DMS153 (cell line): ENCODE results near the gene ADARB1.
"Not testable (repeated sequence)": the region's sequence is repeated elsewhere in the genome, so short reads cannot be mapped to it uniquely, and the experiment has no call there.

Experiments used
- DNase-seq: peaks from one replicate; lab custom pipeline; 2025; lab: John Stamatoyannopoulos, UW

The ADARB1 gene

DNA sequence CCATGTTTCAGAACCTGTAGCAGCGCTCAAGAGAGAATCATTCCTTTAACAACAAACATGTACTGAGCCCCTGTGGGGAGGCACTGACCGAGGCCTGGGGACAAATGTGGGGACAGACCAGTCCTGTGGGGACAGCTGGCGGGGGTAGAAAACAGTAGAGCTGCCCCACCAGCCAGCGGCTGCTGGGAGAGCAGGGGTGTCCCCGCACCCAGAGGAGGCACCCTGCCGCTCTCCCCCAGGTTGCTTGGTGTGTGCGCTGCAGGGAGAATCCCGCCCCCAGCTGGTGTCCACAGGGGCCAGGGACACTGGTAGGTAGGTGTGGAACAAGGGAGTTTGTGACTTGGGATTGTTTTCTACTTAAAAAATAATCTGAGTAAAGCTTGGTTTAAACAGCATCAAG lies 62.1 kb downstream of the ADARB1 start:
- DNase-seq = no peak

DNA sequence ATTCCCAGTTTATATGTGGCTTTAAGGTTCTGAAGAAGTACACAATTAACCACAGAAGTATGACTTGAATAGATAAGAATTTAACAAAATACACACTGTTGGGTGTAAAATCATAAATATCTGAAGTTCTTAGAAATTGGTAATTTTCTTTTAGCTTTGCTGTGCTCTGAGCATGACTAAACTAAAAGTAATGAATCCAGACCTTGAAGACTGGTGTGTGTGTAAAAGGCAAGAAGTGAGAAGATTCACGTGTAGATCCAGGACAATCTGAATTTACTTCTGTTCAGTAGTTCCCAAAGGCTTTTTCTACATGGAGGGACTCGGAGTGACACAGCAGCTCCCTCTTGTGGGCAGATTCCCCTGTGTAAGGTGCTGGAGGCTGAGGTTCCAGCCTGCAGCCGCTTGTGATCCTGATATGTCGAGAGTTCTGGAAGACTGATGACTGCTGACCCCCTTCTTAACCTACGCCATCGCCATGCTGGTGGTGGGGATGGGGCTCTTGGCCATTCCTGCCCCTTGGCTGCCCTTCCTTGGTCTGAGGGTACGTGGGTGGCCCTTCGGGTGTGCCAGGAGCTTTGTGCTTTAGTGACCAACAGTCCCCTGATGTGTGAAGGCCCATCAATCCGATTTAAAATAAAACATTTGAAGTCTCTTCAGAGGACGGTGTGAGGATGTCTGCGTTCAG lies 62.7 kb downstream of the ADARB1 start:
- peak; percentile 28 for DNase-seq

DNA sequence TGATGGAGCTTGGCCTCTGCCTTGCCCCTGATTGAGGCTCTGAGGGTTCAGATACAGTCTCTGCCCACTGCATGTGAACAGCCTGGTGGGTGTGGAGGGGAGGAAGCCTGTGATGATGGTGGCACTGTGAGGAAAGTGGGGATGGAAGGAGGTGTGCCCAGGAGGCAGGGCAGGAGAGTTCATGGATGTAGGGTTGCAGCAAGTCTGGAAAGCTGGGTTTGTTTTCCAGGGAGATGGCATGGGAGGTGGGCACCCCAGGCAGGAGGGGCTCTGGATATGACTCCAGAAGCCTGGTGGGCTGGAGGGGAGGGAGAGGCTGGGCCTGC lies 63.2 kb downstream of the ADARB1 start:
- DNase-seq = no peak

DNA sequence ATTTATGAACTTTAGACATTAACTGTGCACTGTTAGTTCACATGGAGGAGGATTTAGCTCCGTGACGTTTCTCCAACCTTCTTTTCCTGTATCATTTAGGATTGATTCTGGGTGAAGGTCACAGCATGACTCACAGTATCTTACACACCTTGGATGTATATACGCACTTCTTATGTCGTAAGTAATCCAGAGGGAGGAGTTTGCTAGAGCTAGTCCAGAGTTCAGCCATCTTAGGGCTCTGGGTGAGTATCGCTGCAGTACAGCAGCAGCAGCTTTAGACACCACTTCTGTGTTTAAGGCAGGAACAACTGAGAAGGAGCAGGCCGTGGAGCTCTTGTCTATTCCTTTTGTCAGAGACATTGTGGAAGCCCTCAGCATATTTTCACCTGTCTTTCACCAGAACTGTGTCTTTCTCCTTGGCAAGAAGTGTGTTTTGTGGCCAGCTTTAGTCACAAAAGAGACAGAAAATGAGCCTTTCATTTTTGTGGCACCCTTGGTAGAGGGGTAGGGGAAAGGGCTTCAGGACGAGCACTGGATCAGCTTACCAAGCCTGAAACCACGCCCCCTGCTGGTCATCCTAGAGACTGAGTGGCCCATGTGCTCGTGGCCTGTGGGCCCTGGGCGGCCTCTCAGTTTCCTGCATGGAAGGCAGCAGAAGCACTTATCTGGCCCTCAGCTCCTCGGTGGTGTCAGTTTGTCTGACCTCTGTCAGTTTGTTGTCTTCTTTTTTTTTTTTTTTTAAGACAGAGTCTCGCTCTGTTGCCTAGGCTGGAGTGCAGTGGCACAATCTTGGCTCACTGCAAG lies 64.0 kb downstream of the ADARB1 start:
- DNase-seq = peak; percentile 20

DNA sequence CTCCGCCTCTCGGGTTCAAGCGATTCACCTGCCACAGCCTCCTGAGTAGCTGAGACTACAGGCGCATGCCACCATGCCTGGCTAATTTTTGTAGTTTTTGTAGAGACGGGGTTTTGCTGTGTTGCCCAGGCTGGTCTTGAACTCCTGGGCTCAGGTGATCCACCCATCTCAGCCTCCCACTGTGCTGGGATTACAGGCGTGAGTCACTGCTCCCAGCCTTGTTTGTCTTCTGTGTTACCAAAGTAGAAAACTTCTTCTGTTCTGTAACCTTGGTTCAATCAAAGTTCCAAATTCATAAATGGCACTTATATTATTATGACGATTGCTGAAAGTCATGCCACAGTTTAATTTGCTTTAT lies 64.6 kb downstream of the ADARB1 start:
- DNase-seq = not testable (repeated sequence)

DNA sequence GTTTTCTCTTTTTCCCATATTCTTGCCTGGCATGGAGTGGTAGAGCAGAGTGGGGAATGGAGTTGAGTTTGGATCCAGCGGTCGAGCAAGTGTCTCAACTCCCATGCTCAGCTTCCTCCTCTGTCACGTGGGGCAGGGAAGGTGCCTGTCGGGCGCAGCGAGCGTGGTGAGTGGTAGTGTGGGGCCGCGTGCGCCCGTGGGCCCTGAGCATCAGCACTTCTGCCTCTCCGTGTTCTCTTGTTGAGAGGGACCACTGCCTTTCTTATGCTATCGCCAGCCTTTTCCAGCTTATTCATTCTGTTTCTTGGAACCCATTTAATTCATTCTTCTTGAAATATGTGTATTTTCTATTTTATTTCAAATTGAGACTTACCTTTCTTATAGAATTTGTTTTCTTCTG lies 65.1 kb downstream of the ADARB1 start:
- no peak for DNase-seq

DNA sequence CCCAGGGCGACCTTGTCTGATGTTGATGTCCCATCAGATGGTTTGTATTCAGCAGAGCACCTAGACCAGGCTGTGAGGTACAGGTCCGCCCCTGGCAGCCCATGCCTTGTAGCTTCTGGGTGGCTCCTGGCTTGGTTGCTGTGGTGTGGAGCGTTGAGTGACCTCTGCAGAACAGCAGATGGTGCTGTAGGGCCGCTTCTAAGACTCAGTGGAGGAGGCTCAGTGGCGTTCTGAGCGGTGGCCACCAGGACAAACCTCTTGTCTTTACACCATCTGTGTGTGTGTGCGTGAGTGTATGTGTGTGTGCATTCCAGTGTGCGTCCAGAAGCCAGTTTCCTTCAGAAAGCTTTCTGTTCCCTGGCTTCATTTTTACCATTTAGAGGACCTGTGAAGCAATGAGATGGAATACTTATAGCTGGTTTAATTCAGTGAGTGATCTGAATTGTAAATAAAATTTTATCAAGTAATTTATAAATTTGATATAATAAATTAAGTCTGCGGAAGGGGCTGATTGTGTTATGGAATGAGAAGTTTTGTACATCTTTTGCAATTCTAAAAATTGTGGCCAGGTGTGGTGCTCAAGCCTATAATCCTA lies 66.1 kb downstream of the ADARB1 start:
- DNase-seq = peak; percentile 73

DNA sequence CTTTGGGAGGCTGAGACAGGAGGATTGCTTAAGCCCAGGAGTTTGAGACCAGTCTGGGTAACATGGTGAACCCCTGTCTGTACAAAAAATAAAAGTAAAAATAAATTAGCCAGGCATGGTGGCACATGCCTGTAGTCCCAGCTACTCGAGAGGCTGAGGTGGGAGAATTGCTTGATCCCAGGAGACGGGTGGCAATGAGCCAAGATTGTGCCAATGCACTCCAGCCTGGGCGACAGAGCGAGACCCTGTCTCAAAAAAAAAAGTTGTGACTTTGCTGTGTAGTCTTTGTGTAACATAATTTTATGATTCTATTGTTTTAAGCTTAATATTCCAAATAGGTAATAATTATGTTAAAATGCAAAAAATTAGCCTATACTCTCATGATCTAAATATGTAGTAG lies 66.6 kb downstream of the ADARB1 start:
- DNase-seq = not testable (repeated sequence)

DNA sequence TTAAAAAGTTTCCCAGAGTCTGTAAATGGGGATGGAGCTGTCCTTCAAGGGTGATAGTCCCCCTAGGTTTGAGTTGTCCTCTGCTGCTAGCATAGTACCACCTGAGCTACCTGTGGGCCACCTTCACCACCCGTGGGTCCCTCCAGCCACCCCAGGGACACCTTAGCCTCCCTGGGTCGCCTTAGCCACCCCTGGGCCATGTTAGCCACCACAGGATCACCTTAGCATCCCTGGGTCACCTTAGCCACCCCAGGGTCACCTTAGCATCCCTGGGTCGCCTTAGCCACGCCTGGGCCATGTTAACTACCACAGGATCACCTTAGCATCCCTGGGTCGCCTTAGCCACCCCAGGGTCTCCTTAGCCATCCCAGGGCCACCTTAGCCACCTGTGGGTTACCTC lies 67.1 kb downstream of the ADARB1 start:
- DNase-seq = no peak

DNA sequence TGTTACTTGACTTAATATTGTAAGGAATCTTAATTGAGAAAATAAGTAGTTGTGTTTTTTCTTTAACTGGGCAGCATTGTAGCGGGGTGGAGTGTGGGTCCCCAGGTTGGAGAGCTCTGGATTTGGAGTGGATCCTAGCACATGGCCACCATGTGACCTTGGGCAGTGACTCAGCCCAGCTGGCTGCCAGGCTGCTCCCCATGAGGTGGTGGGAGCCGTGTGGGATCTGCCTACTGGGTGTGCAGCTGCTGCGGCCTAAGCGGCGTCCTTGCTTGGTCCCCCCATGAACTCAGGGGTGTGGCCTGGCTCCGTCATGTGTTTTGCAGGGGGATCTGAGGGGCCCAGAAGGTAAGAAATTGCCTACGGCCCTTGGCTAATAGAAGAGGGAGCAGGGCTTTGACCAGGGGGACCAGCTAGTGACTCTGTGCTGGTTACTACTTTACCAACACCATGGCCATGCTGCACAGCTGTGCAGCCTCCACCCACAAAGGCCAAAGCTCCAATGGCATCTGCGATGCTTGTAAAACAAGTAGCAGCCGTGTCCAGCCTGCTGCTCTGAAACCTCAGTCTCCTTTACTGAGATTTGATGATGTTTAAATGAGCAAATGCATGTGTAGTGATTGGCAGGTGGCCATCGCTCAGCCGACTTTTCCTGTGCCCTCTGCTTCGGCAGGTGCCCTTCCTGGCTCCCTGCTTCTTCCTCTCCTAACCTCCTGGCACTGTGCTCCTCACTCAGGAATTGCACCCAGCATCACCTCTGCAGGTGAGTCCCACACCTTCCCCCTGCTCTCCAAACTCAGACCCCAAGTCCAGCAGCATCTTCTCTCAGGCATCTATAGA lies 68.3 kb downstream of the ADARB1 start:
- no peak for DNase-seq

DNA sequence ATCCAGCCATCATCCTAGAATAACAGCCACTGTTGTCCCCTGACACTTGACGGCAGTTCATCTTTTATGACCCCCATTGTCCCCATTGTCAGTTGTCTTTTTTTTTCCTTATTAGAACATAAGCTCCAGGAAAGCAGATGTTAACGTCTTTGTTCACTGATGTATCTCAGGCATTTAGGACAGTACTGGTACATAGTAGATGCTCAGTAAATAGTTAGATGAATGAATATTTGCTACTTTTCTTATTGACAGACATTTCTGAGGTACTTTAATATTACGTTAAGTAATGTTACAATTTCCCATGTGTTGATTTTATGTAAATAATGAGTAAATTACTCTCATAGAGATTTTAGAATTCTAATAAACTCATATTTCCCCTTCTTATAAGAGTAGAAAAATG lies 69.5 kb downstream of the ADARB1 start:
- no peak for DNase-seq

DNA sequence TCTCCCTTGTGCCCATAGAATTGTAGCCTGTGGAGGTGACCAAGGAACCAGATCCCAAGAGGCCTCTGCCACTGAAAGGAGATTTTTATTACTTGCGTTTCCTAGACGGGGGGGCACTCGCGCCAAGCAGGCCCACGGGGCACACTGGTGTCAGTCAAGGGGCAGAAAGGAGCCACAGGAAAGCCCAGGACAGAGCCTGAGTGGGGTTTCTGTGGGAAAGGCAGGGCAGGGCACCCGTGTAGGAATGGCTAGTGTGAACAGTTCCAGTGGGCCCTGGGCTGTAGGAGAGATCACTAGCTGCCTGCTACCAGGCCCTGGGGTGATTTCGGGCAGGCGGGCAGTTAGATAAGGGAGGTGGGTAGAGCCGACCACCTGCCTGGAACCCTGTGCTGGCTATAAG lies 70.8 kb downstream of the ADARB1 start:
- no peak for DNase-seq

DNA sequence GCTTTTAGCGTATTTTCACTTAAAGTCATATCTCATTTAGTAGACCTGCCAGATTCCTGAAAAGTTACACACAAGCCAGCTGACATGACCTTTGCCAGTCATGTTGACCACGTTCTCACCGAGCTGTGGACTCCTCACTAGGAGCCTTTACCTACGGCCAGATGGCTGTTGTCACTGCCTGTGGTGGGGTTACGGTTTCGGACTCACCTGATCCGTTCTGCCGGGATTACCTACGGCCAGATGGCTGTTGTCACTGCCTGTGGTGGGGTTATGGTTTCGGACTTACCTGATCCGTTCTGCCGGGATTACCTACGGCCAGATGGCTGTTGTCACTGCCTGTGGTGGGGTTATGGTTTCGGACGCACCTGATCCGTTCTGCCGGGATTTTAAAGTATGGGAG lies 71.5 kb downstream of the ADARB1 start:
- DNase-seq = not testable (repeated sequence)

DNA sequence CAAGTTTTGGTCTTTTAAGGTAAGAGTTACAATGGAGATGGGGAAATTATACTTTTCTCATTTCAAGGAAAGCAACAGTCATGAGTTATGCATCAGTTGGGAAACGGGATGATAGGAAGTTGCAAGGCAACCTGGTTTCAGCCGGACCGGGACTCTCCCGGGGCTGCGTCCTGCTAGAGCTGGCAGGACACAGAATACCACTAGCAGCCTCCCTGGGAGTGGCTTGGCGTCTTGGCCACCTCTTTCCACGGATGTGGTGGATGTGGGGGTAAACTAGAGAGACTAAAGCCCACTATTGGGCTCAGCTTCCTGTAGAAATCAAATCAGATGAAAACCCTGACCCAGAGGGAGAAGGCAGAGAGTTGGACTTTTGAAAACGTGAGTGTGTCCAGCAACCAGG lies 71.9 kb downstream of the ADARB1 start:
- DNase-seq = no peak

DNA sequence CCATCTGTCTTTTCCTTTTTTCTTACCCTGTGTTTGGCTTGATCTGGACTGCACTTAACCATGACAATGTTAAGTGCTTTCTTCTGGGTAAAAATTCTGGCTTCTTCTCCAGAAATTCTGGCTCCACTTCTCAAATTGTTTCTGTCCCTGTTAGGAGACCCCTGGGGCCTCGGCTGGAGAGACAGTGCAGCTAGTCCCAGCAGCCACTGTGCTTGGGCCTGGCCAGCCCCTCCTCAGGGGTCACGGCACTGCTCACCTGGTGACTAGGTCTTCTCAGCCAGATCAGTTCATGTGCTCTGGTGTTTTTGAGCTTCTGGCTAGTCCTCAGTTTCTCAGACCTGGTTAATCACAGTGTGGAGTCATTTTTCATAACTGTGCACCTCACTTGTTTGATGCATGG lies 72.4 kb downstream of the ADARB1 start:
- no peak for DNase-seq

DNA sequence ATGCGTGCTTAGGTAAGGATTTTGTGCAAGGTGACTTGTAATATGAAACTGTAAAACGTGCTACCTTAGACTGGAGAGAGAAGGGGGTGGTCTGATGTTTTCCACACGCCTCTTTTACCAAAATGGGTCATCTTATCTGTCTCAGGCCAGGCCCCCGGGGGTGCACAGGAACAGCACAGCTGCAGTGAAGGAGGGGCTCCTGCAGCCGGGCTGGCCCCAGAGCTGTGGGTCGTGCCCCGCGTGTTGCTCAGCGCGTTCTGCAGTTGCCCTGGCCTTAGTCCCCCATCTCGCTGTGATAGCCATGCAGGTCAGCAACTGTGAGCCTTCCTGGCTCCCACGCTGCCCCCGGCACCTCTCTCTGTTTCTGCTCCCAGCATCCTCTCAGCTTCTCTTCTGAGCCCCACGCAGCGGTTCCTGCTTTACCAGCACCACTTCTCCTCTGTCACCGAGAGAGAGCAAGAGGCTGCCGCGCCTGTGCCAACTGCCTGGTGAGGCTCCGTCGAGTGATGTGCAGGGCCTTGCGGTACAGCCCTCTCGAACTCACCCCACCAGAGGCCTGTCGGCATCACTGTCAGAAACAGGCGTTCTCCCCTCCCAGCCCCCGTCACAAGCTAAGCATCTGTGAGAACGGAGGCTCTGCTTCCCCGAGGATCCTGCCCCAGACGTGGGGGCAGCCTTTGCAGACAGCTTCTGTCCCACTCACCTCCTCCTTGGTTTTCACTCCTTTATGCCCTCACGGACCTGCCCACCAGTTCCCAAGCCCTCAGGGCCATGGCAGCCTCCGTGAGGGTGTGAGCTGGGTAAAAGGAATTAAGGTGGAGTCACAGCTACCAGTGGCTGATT lies 73.3 kb downstream of the ADARB1 start:
- no peak for DNase-seq

DNA sequence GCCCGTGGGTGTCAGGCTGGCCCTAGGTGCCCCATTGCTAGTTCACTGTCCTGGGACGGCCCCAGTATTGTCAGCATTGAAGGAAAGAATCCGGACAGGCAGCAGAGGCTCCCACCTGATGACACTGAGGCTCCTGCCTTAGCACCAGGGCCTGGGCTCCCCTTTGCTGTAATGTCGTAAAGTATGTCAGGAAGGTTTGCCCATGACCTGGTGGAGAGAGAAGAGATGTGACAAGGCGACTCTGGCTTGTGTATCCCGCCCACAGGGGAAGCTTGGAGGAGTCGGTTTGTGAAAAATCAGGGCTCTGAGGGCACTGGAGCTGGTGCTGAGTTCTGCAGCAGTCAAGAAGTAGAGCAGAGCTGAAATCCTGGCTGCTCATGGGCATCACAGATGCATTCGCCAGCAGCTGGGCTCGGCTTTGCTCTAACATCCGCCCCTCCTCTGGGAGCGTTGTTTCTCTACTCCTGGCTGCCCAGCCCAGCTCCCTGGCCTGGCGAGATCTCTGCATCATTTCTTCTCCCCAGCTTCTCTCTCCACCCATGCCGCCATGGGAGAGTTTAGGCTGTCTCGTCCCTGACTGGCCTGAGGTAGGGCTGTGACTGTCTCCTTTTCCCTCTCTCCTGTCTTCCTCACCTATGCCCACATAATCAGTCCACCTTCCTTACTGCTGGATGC lies 74.1 kb downstream of the ADARB1 start:
- DNase-seq = no peak

DNA sequence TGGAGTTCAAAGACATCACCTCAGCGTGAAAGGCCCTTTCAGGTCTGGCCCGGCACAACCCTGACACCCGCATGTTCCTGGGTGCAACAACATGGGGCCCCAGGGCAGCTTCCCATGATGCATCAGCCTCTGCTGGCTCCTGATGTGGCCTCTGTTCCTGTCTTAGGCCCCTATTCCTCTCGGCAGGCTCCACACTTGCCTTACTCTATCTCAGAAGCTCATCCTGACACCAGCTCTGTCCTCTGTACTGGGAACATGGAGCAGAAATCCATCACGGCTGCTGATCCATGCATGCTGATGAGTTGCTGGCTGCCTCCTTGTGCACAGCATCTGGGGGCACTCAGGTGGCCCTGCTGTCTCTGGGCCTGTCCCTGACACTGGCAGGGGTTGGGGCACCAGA lies 74.6 kb downstream of the ADARB1 start:
- no peak for DNase-seq

DNA sequence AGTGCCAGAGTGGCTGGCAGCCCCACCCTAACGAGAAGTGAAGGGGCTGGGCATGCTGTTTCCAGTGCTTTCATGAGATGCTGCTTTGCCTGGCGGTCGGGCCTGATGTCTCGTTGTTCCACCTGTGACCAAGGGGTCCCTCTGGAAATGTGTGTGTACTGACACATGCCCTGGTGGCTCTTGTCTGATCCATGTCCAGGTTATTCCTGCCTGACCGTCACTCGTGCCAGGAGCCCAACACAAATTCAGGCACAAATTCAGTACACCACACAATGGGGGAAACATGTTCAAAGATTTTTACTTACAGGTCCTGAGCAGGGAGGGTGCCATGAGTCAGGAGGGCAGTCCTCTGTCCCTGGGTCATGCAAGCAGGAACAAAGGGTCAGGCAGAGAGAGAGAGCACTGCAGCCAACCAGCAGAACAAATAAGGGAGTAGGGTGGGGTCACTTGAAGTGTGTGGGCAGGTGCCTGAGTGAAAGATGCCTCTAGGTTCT lies 76.3 kb downstream of the ADARB1 start:
- DNase-seq = no peak

DNA sequence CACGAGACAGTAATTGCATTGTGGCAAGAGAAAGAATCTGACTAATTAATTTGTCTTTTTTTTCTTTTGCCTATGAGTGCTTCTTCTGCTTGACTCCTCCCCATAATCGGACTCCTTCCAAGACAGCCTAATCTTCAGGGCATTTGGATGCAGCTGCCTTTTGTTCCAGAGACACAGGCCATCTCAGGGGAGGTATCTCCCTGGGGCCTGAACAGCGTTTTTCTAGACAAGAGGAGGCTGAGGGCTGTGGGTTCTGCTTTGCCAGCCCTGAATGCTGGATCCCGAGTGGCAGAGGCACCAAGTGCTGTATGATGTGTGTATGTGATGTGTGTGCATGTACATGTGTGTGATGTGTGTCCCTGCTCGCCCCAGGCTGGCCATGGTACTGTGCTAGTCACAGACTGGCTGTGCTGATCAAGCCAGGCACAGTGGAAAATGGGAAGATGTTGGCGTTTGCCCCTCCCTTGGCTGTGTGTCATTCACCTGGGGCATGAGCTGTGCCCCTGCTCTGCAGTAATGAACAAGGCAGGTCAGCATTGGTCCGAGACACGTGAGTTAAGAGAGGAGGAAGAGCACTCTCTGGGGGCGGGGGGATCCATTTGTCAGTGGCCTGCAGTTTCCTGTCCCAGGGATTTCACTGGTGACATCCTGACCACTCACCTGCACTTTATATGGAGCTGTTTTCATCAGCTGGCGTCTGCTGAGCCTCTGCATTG lies 77.2 kb downstream of the ADARB1 start:
- DNase-seq = no peak
